Astrocyte (in vitro differentiated cells and primary cell): ENCODE measurements around the gene MRPS23.

Experiments
- CTCF ChIP-seq: IDR thresholded peaks from 2 replicates; pipeline ENCODE4 v1.5.1; 2011; ENCODE audit warnings: low read depth, mild to moderate bottlenecking, inconsistent platforms, low read length, moderate library complexity; ENCODE audit not compliant: insufficient read depth
- EZH2 ChIP-seq: IDR thresholded peaks from 2 replicates; pipeline ENCODE4 v1.6.1; 2012; ENCODE audit warnings: mild to moderate bottlenecking, low read length, inconsistent platforms; ENCODE audit not compliant: insufficient read depth

GRCh38 chr17:57856792-57857620, 7.2 kb upstream of the MRPS23 start:
- no peak for TF ChIP-seq CTCF
- no peak for TF ChIP-seq EZH2
